ENCODE results near the gene SLC39A13.
A peak's percentile ranks its signal among the peaks of the same experiment; 100 is the strongest.

The SLC39A13 gene

GRCh38 chr11:47403135-47403534 lies 5.3 kb upstream of the SLC39A13 start:
- DNase-seq (ENCODE audit: low spot score): no peak

- no peak for DNase-seq (ENCODE audit: low spot score)
Observed at GRCh38 chr11:47403571-47403970, 4.8 kb upstream of the SLC39A13 start.

DNA sequence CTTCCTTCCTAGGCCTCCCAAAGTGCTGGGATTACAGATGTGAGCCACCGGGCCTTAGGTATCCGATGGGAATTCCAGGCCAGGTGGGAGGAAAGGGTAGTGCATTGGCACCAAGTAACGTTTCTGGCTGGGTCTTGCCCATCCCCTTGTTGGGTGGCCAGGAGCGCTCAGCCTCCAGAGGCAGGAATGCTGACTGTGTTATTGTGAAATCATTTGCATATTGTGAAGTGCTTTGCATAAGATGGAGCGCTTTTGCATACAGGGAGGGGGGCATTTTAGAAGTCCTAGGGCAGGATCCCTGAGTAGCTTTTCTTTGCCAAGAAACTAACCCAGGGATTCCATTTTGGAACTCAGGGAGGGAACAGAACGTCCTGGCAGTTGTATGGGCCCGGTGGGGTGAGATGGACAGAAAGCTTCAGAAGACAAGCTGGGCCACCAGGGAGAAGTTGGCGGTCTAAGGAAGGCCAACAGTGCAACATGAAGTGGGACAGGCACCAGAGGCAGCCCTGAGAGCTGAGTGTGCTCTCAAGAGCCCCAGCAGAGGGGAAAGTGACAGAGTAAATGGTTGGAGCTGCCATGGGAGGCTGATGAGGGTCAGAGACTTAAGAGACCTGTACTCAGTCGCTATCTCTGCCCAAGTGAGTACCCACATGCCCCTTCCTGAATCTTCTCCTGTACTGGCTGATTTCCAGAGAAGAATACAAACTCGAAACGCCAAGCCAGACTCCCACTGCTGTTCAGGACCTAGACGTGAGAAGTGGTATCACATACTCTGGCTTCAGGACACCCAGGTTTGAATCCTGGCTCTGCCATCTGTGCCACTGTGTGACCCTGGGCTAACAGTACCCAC lies 1.3 kb upstream of the SLC39A13 start:
- DNase-seq (ENCODE audit: low spot score): no peak

DNA sequence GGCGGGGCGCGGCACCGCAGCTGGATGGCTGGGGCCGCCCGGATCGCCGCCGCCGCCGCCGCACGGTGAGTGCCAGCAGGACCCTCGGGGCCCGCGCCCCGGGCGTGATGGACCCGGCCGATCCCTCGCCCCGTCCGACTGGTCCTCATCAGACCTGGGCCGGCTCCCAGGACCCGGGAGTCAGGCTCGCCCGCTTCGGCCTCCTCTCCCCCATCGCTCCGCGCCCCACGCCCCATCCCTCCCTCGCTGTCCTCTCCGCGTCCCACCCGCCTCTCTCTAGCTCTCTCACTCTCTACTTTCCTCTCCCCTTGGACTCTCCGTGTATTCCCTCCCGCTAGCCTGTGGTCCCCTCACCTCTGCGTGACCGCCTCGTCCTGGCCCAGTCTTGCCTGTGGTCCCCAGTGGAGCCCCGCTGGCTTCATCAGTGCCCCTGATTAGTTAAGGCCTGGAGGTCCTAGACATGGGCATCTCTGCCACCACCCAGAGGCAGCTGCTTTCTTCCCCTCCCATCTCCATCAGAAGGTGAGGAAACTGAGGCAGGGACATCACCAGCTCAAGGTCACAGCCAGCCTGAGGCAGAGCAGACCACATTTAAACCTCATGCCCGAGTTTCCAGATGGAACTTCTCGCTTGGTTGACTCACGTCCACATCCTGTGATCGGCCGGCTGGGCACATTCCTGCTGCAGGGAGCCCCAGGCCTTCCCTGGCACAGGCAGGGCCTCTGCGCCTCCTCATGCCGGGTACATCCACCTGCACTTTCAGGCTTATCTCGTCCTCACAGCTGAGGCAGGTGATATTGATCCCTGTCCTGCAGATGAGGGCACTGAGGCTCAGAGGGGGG lies 429 bp downstream of the SLC39A13 start:
- no peak for DNase-seq (ENCODE audit: low spot score)

DNA sequence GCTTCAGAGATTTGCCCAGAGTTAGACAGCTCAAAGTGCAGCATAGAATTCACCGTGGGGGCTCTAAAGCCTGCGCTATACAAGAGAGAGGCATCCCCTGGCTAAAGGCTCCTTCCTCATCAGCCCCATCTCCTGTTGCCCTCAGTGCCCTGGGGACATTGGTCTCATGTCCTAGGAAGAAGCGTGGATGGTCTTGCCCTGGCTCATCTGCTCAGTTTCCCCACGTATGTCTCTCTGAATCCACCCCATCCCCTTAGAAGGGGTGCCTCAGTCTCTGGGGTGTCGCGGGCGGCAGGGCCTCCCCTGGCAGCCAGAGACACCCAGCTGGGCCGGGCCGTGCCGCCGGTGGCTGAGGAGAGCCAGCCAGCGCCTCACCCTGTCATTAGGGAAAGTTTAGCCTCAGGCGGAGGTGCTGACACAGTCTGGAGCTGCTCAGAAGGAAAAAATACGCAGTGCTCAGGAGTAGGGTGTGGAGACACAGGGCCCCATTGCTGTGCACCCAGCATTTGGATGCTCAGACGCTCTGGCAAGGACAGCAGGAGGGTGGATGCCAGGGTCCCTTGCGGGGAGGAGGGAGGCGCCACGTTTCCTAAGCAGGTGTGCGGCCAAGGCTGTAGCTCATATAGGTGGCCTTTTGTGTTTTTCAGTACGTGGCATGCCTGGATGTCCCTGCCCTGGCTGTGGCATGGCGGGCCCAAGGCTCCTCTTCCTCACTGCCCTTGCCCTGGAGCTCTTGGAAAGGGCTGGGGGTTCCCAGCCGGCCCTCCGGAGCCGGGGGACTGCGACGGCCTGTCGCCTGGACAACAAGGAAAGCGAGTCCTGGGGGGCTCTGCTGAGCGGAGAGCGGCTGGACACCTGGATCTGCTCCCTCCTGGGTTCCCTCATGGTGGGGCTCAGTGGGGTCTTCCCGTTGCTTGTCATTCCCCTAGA lies 1.3 kb downstream of the SLC39A13 start:
- no peak for DNase-seq (ENCODE audit: low spot score)

DNA sequence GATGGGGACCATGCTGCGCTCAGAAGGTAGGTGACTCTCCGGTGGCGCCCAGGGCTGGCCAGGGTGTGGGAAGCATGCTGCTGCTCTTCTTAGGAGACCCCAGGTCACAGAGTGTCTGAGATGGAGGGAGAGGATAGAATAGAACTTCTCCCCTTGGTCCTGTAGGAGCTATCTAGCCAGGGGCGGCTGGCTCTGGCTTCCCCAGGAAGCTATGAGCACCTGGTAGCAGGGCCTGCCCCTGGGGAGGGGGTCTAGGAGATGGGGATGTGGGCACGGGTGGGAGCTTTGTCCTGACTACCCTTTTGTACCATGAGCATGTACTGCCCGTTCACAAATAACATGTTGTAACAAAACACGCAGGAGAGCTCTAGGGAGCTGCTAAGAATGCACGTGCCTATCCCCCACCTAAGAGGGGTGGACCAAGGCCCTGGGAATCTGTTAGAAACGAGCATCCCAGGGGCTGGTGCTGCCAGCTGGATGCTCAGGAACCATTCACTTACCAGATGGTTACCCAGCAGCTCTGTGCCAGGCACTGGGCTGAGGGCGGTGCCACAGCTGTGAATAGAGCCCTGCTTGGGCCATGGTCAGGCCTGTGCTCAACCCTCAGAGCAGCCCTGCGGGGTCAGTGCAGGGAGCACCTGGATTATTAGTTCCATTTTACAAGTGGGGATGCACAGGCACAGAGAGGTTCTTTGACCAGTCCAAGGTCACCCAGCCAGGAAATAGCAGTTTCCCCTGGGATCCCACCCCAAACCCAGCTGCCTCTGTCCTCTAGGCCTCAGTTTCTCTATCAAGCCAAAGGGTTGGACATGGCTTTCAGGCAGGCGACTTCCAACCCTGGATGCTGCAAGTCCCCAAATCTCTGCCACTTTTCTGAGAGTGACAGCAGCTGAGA lies 2.2 kb downstream of the SLC39A13 start:
- DNase-seq (ENCODE audit: low spot score): no peak

- peak; percentile 75 for DNase-seq (ENCODE audit: low spot score)
Observed at GRCh38 chr11:47411884-47412746, 3.7 kb downstream of the SLC39A13 start.

GRCh38 chr11:47413351-47413750 lies 5.0 kb downstream of the SLC39A13 start:
- no peak for DNase-seq (ENCODE audit: low spot score)

- DNase-seq (ENCODE audit: low spot score): no peak
Observed at GRCh38 chr11:47413908-47414684, 5.7 kb downstream of the SLC39A13 start.

GRCh38 chr11:47414685-47415070 lies 6.3 kb downstream of the SLC39A13 start:
- DNase-seq (ENCODE audit: low spot score): no peak

DNA sequence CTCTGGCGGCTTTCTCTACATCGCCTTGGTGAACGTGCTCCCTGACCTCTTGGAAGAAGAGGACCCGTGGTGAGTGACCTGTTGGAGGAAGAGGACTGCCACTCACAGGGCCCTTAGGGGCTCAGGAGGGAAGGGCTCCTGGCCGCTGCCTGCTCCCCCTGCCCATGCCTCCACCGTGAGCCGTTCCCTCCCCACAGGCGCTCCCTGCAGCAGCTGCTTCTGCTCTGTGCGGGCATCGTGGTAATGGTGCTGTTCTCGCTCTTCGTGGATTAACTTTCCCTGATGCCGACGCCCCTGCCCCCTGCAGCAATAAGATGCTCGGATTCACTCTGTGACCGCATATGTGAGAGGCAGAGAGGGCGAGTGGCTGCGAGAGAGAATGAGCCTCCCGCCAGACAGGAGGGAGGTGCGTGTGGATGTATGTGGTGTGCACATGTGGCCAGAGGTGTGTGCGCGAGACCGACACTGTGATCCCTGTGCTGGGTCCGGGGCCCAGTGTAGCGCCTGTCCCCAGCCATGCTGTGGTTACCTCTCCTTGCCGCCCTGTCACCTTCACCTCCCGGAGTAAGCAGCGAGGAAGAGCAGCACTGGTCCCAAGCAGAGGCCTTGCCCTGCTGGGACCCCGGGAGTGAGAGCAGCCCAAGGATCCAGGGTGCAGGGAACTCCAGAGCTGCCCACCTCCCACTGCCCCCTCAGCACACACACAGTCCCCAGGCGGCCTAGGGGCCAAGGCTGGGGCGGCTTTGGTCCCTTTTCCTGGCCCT lies 6.9 kb downstream of the SLC39A13 start:
- DNase-seq (ENCODE audit: low spot score): no peak

GRCh38 chr11:47415949-47416472 lies 7.6 kb downstream of the SLC39A13 start:
- peak; percentile 88 for DNase-seq (ENCODE audit: low spot score)

- no peak for DNase-seq (ENCODE audit: low spot score)
Observed at GRCh38 chr11:47417712-47418111, 9.3 kb downstream of the SLC39A13 start.

DNA sequence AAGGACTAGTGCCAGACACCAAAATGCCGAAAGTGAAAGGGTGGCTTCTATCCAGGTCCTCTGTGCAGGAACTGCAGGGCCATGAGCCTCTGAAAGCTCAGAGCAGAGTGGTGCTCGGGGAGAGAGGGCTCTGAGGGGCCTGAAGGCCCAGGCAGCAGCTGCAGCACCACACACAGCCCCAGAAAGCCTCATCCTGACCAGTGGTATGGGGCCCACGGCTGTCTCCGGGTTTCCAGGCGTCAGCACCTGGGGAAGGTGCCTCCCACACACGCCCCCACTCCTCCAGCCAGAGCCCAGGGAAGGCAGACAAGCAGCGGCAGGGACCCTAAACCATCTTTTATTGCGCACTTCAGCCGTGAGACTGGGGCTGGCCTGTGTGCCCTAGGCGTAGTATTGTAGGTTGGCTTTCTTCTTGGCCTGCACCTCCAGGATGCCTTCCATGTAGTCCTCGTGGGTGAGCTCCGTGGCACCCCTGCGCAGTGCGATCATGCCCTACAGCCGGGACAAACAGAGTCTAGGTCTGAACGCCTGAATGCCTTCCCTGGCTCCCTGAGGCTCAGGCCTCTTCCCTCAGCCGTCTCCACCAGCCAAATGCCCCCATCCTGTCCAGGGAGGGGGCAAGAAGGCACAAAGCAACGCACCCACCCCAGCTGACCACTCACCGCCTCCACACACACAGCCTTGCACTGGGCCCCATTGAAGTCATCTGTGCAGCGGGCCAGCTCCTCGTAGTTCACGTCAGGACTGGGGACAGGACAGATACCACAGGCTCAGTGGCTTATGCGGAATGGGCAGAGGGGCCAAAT lies 10.3 kb downstream of the SLC39A13 start:
- DNase-seq (ENCODE audit: low spot score): no peak

DNA sequence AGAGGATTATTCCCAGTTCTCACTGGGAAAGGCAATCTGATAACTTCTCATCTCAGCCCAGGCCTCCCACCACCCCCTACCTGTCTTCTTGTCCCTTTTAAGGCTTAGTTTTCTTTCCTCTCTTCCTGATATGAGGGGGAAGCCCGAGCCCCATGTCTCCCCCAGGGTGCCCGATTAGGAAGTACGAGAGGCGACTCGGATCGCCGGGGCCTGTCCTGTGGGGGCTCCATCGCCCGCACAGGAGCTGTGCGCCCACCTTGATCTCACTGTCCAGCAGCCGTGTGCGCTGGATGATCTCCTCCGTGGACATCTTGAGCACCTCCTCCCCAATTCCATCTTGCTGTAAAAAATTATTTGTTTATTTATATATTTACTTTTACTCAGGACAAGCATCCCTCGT lies 17.2 kb downstream of the SLC39A13 start:
- no peak for DNase-seq (ENCODE audit: low spot score)

DNA sequence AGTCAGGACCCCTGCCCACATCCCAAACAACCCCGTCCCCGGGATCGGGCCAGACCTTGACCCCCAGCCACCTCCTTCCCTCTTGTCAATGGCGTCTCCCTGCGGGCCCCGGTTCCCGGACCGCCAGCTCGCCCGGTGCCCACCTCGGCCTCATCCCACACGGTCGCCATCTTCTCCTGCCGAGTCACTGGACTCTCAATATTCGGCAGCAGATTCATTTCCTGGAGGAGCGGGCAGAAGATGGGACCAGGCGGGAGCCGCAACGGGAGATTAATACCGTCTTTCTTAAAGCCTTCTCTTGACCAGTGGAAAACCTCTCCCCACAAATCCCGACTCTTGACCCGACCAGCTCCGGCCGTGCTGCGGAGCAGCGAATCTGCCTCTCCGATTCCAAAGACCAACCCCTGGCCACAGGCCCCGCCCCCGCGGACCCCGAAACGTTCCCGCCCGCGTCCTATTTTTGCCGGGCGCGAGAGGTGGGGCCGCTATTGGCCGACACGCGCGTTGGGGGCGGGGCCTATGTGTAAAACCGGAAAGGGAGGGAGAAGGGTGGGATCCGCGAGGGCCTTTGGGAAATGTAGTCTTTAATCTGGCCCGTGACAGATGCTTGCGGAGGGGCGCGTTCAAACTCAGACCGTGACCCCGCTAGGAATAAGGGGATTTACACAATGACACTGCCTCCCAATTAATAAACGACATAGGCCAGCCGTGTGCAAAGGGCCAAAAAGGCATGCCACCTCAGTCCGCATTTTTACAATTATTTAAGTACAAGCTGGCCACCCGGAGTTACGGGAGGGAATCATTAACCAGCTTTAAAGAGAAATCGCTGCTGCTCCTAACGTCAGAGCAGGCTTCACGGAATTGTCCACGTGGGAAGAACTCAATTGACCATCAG lies 17.9 kb downstream of the SLC39A13 start, which contains the start of gene PSMC3:
PSMC3 (minus strand) TSS at position 378 of the 895 bp plus-strand sequence; CDS start at position 218, 160 bp downstream.
- DNase-seq (ENCODE audit: low spot score): peak; percentile 99

All from left forelimb (tissue), 1 donor.